T-helper 1 cell treated with Interleukin-12 subunit alpha and Interleukin-12 subunit beta and Interleukin-4 antibody, amounts not matched to agents 30 μg/mL and 1 μg/mL, for 36 hours (primary cell): ENCODE data around the gene PSKH1.
A peak's percentile ranks its signal among the peaks of the same experiment; 100 is the strongest.

Experiments
- H3K27ac Mint-ChIP-seq: one replicate; pipeline ENCODE4 v1.8.0; 2021; ENCODE audit warnings: mild to moderate bottlenecking, mixed read lengths
- H3K27me3 Mint-ChIP-seq: one replicate; pipeline ENCODE4 v1.8.0; 2021; ENCODE audit warnings: low read depth, mixed read lengths
- H3K36me3 Mint-ChIP-seq: one replicate; pipeline ENCODE4 v1.8.0; 2021; ENCODE audit warnings: low read depth, mixed read lengths
- H3K4me1 Mint-ChIP-seq: one replicate; pipeline ENCODE4 v1.8.0; 2021; ENCODE audit warnings: low read depth, mixed read lengths
- H3K4me3 Mint-ChIP-seq: one replicate; pipeline ENCODE4 v1.8.0; 2021; ENCODE audit warnings: mild to moderate bottlenecking, moderate library complexity, mixed read lengths
- H3K9me3 Mint-ChIP-seq: one replicate; pipeline ENCODE4 v1.8.0; 2021; ENCODE audit warnings: mixed read lengths

The PSKH1 gene

DNA sequence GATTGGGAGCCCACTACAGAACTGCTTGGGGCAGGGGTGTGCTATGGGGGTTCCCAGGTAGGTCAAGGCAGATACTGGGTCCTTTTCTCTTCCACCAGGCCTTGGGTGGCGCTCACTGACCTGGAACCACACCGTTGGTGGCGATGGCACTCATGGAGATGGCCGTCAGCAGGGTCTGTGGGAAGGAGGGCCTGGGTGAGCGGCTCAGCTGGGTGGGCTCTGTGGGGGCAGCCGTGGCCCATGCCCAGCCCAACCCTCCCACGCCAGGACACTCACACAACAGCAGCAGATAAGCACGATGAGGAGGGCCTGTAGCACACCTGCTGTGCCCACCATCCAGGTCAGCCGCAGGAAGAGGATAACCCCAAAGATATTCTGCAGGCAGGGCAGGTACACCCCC lies 64.6 kb downstream of the PSKH1 start:
- no peak overlapping the region for H3K4me3 Mint-ChIP-seq

DNA sequence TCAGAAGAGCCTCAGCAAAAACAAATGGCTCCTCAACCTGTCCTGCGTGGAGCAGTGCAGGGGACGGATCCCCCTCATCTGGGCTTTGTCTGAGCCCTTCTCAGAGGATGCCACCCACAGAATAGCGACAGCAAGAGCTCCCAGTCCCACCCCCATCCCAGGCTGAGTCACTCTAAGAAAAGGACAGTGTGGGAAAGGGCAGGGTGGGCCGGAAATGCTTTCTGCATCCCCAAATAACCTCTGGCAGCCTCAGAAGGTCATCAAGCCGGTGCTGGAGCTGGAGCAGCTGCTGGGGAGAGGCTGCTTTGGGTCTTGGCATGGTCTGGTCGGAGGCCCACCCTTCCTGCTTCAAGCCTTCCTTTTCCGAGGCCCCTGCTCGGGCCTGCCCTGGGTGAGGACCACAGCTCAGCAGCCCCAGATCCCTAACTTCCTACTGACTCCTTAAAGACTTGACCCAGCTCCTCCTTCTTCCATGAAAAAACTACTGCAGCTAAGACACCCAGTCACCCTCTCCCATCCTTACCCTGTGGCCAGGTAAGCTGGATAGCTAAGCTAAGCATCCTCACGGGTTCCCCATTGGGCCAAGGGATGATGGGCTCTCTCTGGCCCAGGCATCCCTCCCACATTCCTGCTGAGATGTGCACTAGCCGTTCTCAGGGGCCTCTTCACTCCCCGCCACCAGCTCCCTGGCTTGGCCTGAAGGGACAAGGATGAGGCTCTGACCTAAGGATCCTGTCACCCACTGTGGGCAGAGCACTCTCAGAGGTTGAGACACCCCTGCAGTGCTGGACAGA lies 66.7 kb downstream of the PSKH1 start:
- Mint-ChIP-seq H3K27me3 (no peaks in the 10 kb centered on the region), H3K9me3 (no peaks in the 10 kb centered on the region), H3K27ac (no peak overlapping the region), H3K36me3 (peaks cover 12% of the 10 kb centered on the region), H3K4me1 (no peaks in the 10 kb centered on the region), H3K4me3 (no peak overlapping the region)

More for the DNA sequence above, 64.6 kb downstream of the PSKH1 start:
- no peaks in the 10 kb centered on the region for H3K27me3 Mint-ChIP-seq
- H3K9me3 Mint-ChIP-seq, result no peaks in the 10 kb centered on the region
- no peak overlapping the region for H3K27ac Mint-ChIP-seq
- H3K4me1 Mint-ChIP-seq, result no peaks in the 10 kb centered on the region
- H3K36me3 Mint-ChIP-seq, result peaks cover 10% of the 10 kb centered on the region

DNA sequence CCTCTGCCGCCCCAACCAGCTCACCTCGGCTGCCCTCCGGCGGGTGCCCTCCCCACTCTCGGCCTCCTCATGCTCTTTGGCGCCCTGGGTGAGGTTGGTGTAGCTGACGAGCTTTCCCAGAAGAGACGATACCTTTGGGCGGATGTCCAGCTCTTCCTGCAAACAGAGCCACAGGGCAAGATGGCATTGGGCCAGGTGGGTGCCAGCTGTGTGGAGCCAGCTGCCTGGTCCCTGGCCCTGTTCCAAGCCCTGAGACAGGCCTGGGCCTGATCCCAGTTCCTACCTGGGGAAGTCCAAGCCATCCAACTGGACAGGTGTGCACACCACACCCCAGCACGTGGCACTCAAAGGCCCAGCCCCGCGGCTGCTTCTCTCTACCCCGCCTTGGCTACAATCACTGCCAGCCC lies 68.5 kb downstream of the PSKH1 start:
- Mint-ChIP-seq H3K4me1 (peaks cover 12% of the 10 kb centered on the region), H3K36me3 (peaks cover 12% of the 10 kb centered on the region), H3K27ac (no peak overlapping the region), H3K4me3 (no peak overlapping the region), H3K27me3 (no peaks in the 10 kb centered on the region), H3K9me3 (no peaks in the 10 kb centered on the region)

DNA sequence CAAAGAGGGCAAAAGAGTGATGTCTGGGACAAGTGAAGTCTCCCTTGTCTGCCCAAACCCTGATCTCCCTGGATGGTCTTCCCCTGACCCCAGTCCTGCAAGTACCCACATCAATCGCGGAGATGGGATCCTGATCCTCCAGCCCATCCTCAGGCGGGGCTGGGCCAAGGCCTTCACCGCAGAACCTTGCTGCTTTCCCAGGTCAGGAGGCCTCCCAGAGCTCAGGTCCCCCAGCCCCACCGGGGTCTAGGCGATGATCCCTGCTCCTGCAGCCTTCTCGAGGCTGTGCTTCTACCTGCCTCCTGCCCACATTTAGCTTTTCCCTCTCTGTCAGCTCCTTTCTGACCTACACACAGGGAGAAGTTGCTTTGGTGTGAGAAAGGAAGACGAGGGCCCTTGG lies 69.1 kb downstream of the PSKH1 start:
- Mint-ChIP-seq H3K9me3 (no peaks in the 10 kb centered on the region), H3K27ac (no peak overlapping the region), H3K4me1 (peaks cover 18% of the 10 kb centered on the region), H3K4me3 (no peak overlapping the region), H3K36me3 (peaks cover 12% of the 10 kb centered on the region), H3K27me3 (no peaks in the 10 kb centered on the region)

DNA sequence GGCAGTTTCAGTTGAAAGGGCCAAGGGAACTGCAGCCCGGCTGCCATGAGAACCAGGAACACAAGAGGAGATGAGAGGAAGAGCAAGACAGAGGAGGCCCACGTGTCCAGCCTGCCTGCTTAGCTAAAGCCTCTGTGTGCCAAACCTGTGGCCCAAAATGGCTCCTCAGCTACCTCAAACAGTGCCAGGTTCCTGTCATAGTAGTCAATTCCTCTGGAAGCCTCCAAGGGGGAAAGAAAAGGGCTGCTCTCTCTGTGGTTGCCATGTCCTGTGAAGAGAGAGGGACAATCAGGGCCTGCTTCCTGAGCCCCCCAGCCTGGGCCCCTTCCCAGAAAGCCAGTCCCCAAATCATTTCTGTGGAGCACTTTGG lies 70.2 kb downstream of the PSKH1 start:
- H3K27ac Mint-ChIP-seq, result no peak overlapping the region
- no peaks in the 10 kb centered on the region for H3K27me3 Mint-ChIP-seq
- H3K4me1 Mint-ChIP-seq, result peaks cover 23% of the 10 kb centered on the region
- no peaks in the 10 kb centered on the region for H3K9me3 Mint-ChIP-seq
- no peak overlapping the region for H3K4me3 Mint-ChIP-seq
- H3K36me3 Mint-ChIP-seq, result peaks cover 11% of the 10 kb centered on the region

DNA sequence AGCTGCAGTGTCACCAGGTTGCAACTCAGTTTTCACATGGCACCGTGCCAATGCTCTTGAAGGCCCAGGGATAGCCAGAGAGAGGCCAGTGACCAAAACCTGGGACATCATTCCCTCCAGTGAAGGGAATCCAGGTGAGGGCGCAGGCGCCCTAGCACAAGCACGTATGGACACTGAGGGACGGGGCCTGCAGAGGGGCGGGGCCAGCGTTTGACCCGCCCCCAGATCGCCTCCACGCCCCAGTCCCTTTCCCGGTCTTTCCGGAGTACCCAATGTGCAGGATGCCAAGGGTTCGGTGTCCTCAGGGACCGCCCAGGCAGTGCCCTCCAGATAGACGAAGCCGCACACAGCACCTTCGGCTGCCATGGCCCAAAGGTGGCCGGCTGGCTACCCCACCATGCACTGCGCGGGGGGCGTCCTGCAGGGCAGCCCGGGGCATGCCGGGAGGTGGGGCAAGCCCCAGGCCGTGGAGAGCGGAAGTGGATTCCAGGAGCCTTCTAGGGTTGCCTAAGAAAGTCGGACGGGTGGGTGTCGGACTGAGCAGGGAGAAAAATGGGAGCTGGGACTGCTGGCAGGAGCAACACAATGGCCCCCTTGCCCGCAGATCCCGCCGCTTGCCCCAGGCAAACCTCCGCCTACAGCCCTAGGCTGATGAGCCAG lies 70.7 kb downstream of the PSKH1 start:
- Mint-ChIP-seq H3K27ac (no peak overlapping the region), H3K4me1 (peaks cover 23% of the 10 kb centered on the region), H3K4me3 (no peak overlapping the region), H3K27me3 (no peaks in the 10 kb centered on the region), H3K9me3 (no peaks in the 10 kb centered on the region), H3K36me3 (peaks cover 7% of the 10 kb centered on the region)

DNA sequence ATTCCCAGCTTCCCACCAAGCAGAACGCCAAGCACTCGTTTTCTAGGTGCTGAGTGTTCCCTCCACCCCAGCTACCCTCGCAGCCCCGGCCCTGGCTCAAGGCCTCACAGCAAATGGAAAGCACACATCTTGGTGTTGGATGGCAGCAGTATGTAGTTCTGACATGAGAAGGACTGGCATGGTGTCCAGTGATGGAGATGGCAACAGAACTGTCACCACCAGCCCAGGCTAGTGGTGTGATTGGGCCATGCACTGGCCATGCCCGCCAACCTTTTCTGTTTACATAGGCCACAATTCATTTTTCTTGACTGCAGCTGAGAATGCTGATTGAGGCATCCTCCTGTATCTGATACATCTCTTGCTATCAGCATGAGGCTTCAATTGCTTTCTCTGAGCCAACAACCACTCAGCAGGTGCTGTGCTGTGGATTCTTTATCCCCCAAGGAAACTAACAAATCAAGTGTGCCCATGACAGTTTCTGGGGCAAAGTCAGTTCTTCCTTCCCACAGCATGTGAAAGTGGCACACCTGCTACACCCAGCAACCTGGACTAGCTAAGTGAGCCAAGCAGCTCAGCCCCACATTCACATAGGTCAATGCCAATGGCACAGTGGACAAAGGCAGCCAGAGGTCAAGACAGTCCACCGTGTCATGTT lies 71.5 kb downstream of the PSKH1 start:
- no peak overlapping the region for H3K27ac Mint-ChIP-seq
- H3K36me3 Mint-ChIP-seq, result peaks cover 7% of the 10 kb centered on the region
- no peak overlapping the region for H3K4me3 Mint-ChIP-seq
- H3K4me1 Mint-ChIP-seq, result peaks cover 26% of the 10 kb centered on the region
- H3K9me3 Mint-ChIP-seq, result no peaks in the 10 kb centered on the region
- H3K27me3 Mint-ChIP-seq, result no peaks in the 10 kb centered on the region

DNA sequence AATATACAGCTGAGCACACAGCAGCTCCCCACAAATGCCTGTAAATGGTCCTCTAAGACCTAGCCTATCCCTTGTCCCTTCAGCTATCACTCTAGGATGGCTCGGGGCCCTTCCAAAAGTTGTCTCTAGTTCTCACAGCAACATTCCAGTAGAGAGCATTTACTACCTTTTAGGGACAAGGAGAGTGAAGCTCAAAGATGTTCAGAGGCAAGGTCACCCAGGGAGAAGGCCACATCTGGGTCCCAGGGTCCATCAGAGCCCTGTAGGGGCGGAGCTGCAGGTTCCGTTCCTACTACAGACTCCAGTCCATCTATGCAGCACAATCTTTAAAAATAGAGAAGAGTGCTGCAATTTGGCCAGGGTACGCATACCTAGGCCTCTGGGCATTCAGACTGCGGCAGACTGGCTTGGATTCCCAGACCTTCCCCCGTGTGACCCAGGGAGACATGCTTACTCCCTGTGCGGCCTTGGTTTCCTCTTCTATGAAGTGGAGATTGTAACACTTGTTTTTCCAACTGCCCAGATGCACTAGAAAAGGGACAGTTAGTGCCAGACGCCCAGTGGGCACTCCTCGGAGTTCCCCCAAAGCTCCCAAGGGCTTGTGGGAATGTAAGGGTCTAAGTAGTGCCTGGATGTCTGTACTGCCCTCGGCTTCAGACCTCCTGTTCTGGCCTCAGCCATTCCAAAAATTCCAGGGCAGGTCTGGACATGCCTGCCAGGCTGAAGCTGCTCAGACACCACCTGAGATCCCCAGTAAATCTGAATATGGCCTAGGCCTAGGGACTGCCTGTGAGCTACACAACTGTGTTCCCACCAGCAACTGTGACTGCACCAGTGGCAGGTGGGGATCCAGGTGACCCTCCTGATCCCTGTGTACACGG lies 72.9 kb downstream of the PSKH1 start:
- H3K4me1 Mint-ChIP-seq, result peaks cover 29% of the 10 kb centered on the region
- peak overlapping the region; percentile 31 for H3K27ac Mint-ChIP-seq
- H3K9me3 Mint-ChIP-seq, result no peaks in the 10 kb centered on the region
- no peaks in the 10 kb centered on the region for H3K27me3 Mint-ChIP-seq
- H3K4me3 Mint-ChIP-seq, result peak overlapping the region; percentile 95
- H3K36me3 Mint-ChIP-seq, result peaks cover 4% of the 10 kb centered on the region

DNA sequence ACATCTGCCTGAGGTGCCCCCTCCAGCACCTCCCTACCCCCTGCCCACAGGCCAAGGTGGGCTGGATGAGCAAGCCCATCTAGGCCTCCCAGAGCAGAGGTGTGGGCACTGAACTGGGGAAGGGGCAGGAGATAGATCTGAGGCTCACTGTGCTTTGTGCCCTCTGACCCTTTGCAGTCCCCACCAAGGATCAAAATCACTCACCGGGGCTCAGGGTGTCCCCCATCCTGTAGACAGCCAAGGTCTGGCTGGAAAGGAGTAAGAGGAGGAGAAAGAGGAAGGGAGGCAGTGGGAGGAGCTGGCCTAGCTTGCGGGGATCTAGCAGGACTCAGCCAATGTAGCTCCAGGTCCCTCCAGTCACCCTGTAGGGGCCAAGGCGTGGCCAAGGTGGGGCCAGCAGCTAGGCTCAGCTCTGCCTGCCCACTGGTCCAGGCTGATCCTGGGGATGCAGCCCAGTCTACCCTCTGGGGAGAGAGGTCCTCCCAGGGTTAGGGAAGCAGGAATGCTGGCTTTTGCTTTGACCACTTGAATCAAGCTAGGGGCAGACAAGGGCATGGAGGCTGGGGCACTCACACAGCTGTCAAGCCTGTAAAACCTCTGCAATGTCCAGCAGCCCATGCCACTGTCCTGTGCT lies 73.6 kb downstream of the PSKH1 start:
- Mint-ChIP-seq H3K27ac (peak overlapping the region; percentile 91), H3K27me3 (no peaks in the 10 kb centered on the region), H3K4me3 (peak overlapping the region; percentile 95), H3K4me1 (peaks cover 29% of the 10 kb centered on the region), H3K9me3 (no peaks in the 10 kb centered on the region), H3K36me3 (peaks cover 2% of the 10 kb centered on the region)

DNA sequence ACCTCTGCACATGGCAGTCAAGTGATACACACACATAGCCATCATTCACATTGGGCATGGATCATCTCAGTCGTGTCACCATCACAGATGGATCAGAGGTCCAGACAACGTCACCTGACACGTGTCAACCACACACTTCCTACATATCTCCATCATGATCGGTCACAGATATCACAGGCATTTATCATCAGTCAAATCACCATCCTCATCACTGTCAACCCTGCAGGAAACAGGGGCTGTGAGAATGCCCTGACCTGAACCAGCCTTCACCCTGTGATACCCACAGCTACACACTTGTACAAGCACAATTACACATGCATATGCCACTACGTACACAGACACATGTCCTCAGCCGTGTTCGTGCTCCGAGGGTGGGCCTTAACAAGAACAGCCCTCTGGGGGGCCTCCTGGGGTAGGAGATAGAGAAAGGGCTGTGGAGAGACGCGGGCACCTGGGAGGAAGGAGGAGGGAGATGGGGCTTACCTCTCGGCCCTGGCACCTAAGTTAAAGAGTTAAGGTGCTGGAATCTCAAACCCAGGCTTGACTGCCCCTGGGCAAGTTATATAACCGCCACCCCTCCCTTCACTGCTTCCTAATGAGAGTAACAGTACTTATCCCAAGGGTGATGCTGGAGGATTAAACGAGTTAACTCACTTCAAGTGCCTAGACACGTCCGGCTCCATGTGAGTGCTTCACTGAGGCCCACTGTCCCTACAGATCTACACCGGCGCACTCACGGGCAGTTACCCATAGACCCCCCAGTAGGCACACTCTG lies 74.3 kb downstream of the PSKH1 start:
- Mint-ChIP-seq H3K9me3 (no peaks in the 10 kb centered on the region), H3K4me1 (peaks cover 29% of the 10 kb centered on the region), H3K27ac (peak overlapping the region; percentile 91), H3K27me3 (no peaks in the 10 kb centered on the region), H3K36me3 (peaks cover 2% of the 10 kb centered on the region), H3K4me3 (peak overlapping the region; percentile 95)

DNA sequence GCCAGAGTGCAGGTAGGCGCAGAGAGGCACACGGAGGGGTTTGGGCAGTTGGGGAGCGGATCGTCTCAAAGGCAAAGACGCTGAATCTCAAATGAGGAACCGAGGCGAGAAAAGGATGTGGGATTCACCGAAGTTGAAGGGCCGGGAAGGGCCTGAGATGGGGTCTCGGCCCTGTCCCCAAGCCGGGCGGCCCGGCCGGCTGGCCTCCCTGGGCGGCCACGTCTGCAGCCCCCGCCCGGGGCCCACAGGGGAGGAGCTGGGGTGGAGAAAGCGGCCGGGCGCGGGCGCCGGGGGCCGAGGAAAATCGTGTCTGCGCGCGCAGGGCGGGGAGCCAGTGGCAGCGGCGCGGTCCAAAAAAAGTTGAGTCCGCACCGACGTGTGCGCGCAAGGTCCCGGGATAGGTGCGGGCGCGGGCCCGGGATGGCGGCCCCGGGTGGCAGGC lies 74.9 kb downstream of the PSKH1 start:
- peaks cover 29% of the 10 kb centered on the region for H3K4me1 Mint-ChIP-seq
- no peaks in the 10 kb centered on the region for H3K27me3 Mint-ChIP-seq
- H3K36me3 Mint-ChIP-seq, result no peaks in the 10 kb centered on the region
- H3K4me3 Mint-ChIP-seq, result peak overlapping the region; percentile 96
- H3K27ac Mint-ChIP-seq, result peak overlapping the region; percentile 91
- no peaks in the 10 kb centered on the region for H3K9me3 Mint-ChIP-seq

DNA sequence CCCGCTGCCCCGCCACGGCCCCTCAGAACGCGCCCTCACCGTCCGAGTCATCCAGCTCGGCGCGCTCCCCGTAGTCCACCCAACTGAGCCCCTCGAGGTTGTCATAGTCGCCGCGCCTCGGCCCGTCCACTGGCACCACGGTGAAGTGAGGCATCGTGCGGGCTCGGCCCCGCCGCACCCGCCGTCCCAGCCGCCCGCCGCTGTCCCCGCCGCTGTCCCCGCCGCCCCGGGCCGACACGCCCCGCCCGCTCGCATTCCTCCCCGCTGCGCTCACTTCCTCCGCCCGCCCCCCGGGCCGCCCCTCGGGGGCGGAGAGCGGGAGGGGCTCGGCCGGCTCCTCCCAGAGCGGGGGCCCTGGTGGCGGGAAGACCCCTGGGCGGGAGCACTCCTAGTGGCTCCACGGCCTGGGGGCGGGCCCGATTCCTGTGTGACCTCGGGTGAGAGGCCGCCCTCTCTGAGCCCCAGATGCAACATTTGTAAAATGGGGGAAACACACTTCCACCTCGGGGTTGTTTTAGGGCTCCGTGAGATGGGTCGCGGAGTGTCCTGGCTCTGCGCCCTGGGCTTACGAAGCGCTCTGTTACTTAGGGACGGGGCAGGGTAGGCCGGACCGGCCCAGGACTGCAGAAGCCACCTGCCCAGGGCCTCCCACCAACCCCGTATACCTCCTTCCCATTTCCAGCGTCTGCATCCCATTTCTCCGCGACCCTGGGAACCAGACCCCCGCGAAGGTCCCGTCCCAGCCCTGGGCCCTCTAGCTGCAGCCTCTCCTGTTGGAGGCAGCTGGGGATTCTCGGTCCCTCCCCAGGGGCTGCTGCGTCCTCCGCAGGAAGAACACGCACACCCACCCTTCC lies 75.6 kb downstream of the PSKH1 start, which contains the start of gene SLC12A4:
Gene SLC12A4, minus strand, starts transcription at position 238 of the 854 bp plus-strand sequence. Its CDS starts 84 bp downstream, at position 154.
- Mint-ChIP-seq H3K36me3 (no peaks in the 10 kb centered on the region), H3K27ac (peak within 1 kb of the TSS; percentile 97), H3K27me3 (no peaks in the 10 kb centered on the region), H3K4me3 (peak within 1 kb of the TSS; percentile 96), H3K9me3 (no peaks in the 10 kb centered on the region), H3K4me1 (peaks cover 29% of the 10 kb centered on the region)
